Measurements from ENCODE around the gene LPAR2. TPM values are rescaled to one million over a fixed set of nuclear protein-coding genes. Genes with fewer than 3 reads are reported as not detected.

LPAR2 gene
- total RNA-seq, 1 donor: 0.72 TPM

DNA sequence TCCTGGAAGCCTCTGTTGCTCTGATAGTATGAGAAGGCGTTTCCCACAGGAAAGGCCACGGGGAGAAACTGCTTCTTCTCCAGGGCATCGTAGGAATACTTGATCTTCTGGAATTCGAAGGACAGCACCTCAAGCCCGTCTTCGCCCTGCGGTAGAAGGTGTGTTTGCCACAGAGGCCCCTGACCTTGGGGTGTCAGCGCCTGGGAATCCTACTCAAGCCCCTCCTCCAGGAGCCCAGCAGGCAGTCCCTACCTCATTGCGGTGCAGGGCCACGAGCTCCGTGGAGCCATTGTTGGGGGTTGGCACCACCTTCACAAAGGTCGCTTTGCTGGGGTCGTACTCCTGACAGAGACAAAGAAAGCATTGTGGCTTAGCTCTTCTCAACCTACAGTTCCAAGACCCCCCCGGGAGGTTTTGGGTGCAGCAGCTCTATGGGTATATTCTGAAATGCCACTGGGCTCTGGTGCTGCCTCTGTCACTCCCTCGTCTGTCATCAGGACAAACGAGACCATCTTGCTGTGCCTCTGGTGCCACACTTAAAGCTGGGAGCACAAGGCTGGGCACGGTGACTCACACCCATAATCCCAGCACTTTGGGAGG, 31.7 kb upstream of the LPAR2 start:
- no peak overlapping the region for H2AFZ ChIP-seq (ENCODE audit: low read length)
- peaks cover 12% of the 10 kb centered on the region for H3K4me1 ChIP-seq (ENCODE audit: insufficient read depth, low read length)
- H3K27me3 ChIP-seq (ENCODE audit: insufficient read depth, low read length): no peaks in the 10 kb centered on the region
- H4K20me1 ChIP-seq (ENCODE audit: insufficient read depth, low read length): peaks cover 22% of the 10 kb centered on the region
- H3K4me2 ChIP-seq (ENCODE audit: insufficient read depth, low read length): no peak overlapping the region
- DNase-seq (ENCODE audit: insufficient read length, low spot score, missing footprints): peak; percentile 52
- no peaks in the 10 kb centered on the region for H3K9me3 ChIP-seq (ENCODE audit: low read depth, low read length)
- TF ChIP-seq, protein P1, sequence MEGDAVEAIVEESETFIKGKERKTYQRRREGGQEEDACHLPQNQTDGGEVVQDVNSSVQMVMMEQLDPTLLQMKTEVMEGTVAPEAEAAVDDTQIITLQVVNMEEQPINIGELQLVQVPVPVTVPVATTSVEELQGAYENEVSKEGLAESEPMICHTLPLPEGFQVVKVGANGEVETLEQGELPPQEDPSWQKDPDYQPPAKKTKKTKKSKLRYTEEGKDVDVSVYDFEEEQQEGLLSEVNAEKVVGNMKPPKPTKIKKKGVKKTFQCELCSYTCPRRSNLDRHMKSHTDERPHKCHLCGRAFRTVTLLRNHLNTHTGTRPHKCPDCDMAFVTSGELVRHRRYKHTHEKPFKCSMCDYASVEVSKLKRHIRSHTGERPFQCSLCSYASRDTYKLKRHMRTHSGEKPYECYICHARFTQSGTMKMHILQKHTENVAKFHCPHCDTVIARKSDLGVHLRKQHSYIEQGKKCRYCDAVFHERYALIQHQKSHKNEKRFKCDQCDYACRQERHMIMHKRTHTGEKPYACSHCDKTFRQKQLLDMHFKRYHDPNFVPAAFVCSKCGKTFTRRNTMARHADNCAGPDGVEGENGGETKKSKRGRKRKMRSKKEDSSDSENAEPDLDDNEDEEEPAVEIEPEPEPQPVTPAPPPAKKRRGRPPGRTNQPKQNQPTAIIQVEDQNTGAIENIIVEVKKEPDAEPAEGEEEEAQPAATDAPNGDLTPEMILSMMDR (IDR thresholded peaks at IDR 0.05; ENCODE audit: extremely low read depth, low read depth, low read length): no peak
- H3K27ac ChIP-seq (ENCODE audit: low read depth, low read length): no peak overlapping the region
- no peak overlapping the region for H3K4me3 ChIP-seq (ENCODE audit: insufficient read depth, low read length)
- peaks cover 43% of the 10 kb centered on the region for H3K79me2 ChIP-seq (ENCODE audit: insufficient read depth, low read length)
- peaks cover 45% of the 10 kb centered on the region for H3K36me3 ChIP-seq (ENCODE audit: insufficient read depth, low read length)

DNA sequence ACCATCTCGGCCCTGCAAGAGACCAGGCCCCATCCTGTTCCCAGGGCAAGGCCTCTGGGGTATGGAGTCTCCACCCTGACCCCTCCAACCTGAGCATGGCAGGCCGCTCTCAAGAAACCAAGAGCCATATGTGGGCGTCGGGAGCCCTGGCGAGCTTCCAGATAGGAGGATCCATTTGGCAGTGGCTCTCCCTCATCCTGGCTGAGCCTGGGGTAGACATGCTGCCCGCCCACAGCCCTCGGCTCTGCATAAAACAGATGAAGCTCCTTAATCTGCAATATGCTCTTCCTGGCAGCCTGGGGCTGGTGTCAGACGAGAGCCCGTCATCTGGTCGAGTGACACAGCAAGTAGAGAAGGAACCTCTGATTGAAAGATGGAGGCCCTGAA, 29.4 kb upstream of the LPAR2 start:
- Histone ChIP-seq H3K9me3 (ENCODE audit: low read depth, low read length) (no peaks in the 10 kb centered on the region), H3K4me3 (ENCODE audit: insufficient read depth, low read length) (no peak overlapping the region), H4K20me1 (ENCODE audit: insufficient read depth, low read length) (peaks cover 14% of the 10 kb centered on the region), H3K27me3 (ENCODE audit: insufficient read depth, low read length) (no peaks in the 10 kb centered on the region), H3K27ac (ENCODE audit: low read depth, low read length) (no peak overlapping the region), H2AFZ (ENCODE audit: low read length) (no peak overlapping the region), H3K4me2 (ENCODE audit: insufficient read depth, low read length) (no peak overlapping the region), H3K4me1 (ENCODE audit: insufficient read depth, low read length) (peaks cover 7% of the 10 kb centered on the region), H3K36me3 (ENCODE audit: insufficient read depth, low read length) (peaks cover 64% of the 10 kb centered on the region), H3K79me2 (ENCODE audit: insufficient read depth, low read length) (peaks cover 30% of the 10 kb centered on the region)
- DNase-seq (ENCODE audit: insufficient read length, low spot score, missing footprints): peak; percentile 43
- TF ChIP-seq, protein P1 (IDR thresholded peaks at IDR 0.05; ENCODE audit: extremely low read depth, low read depth, low read length): no peak

DNA sequence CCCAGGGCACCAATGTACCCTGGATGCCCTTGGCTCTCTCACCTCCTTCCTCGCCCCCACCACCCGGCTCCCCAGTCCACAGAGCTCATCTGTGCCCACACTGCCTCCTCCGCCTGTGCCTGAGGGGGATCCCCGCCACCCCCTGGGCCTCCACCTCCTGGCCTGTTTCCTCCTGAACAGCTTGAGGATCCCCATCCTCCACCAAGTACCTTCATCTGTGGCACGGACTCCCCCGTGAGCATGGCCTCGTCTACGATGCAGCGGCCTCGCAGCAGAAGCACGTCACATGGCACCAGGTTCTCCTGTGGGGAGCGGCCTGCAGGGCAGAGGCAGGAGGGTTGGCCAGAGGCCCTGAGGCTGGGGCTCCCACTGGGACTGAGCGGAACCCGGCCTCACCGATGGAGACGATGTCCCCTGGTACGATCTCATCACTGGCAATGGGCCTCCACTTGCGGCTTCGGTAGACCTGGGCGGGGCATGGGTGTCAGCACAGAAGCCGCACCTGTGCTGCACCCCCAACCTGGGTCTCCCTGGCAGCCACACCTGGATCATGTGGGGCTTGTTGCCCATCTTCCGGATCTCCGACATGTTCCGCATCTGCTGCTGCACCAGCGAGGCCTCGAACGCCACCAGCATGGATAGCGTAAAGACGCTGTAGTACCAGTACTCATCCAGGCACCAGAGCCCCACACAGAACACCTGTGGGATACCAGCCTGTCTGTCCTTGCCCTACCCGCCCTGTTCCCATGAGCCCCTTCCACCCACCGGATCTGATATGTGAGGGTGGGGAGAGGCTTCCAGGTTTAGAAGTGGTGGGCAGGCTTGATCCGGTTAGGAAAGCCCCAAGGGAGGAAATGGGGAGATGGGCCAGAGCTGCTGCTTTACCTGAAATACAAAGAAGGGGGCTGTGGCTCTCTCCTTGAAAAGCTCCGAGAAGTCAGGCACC, 28.7 kb upstream of the LPAR2 start:
- Histone ChIP-seq H3K4me2 (ENCODE audit: insufficient read depth, low read length) (no peak overlapping the region), H3K4me1 (ENCODE audit: insufficient read depth, low read length) (peaks cover under 1% of the 10 kb centered on the region), H2AFZ (ENCODE audit: low read length) (no peak overlapping the region), H3K9me3 (ENCODE audit: low read depth, low read length) (no peaks in the 10 kb centered on the region), H3K79me2 (ENCODE audit: insufficient read depth, low read length) (peaks cover 23% of the 10 kb centered on the region), H4K20me1 (ENCODE audit: insufficient read depth, low read length) (peaks cover 8% of the 10 kb centered on the region), H3K27ac (ENCODE audit: low read depth, low read length) (no peak overlapping the region), H3K27me3 (ENCODE audit: insufficient read depth, low read length) (no peaks in the 10 kb centered on the region), H3K4me3 (ENCODE audit: insufficient read depth, low read length) (no peak overlapping the region), H3K36me3 (ENCODE audit: insufficient read depth, low read length) (peaks cover 67% of the 10 kb centered on the region)
- TF ChIP-seq, protein P1 (IDR thresholded peaks at IDR 0.05; ENCODE audit: extremely low read depth, low read depth, low read length): no peak
- peak; percentile 55 for DNase-seq (ENCODE audit: insufficient read length, low spot score, missing footprints)
